SH-SY5Y (cell line): Measurements from ENCODE around the gene RWDD1.

Experiments used
- GATA2 ChIP-seq: IDR thresholded peaks from 2 replicates; pipeline ENCODE4 v1.6.1; 2011; ENCODE audit warnings: mild to moderate bottlenecking, low read depth, low read length
- GATA3 ChIP-seq: IDR thresholded peaks from 2 replicates; pipeline ENCODE4 v1.6.1; 2011; ENCODE audit warnings: low read depth, mild to moderate bottlenecking, low read length, moderate library complexity

The RWDD1 gene

GRCh38 chr6:116545651-116546050 is 25.7 kb upstream of the RWDD1 start, which contains the start of gene TRAPPC3L:
TRAPPC3L (minus strand) TSS chr6:116545684; CDS start chr6:116545514, 170 bp downstream.
- TF ChIP-seq GATA2 (no peak), GATA3 (no peak)

GRCh38 chr6:116547358-116547757 is 23.9 kb upstream of the RWDD1 start:
- no peak for TF ChIP-seq GATA2
- TF ChIP-seq GATA3: no peak

- TF ChIP-seq GATA3 (no peak), GATA2 (no peak)
These were observed 20.5 kb upstream of the RWDD1 start for GRCh38 chr6:116550796-116551195.

DNA sequence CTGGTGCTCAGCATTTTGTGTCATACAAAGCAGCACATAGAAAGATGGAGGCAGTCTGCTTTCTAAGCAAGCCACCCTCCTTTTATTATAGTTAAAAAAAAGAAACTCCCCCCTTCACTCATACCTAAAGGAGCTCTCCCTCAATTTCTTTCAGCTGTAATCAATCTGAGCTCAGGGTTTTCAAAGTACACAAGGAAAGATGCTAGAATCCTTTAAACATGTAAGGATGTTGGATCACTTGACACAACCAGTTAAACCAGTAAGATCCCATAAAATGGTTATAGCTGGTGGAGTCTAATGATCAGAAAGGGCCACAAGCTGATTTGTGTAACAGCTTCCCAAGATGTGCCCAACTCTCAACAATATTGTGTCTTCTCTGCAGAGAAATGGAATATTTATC is 17.9 kb upstream of the RWDD1 start, which contains the start of gene CALHM4:
CALHM4 (plus strand) TSS at position 301 of the 400 bp plus-strand sequence; CDS start at position 344, 43 bp downstream.
- TF ChIP-seq GATA2 (no peak), GATA3 (no peak)

DNA sequence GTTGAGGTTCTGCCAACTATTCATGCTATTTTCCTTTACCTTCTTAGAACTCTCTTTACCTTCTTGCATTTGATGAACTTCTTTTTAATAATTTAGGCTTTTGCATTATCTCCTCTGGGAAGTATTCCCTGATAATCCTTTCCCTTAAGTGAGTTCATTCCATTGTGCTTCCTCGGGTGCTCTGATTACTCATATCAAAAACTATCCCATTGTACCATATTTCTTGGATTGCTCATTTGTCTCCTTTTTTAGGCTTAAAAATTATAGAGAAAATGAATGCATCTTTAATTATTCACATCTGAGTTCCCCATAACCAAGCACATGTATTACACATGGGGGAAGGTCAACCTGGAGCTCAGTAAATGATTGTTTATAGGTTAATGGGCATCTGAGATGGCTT is 15.2 kb upstream of the RWDD1 start:
- no peak for TF ChIP-seq GATA3
- no peak for TF ChIP-seq GATA2

- TF ChIP-seq GATA2 (no peak), GATA3 (no peak)
These were observed 14.4 kb upstream of the RWDD1 start for GRCh38 chr6:116556814-116557415.

GRCh38 chr6:116557893-116558292 is 13.4 kb upstream of the RWDD1 start:
- TF ChIP-seq GATA3 (no peak), GATA2 (no peak)

GRCh38 chr6:116560130-116560529 is 11.2 kb upstream of the RWDD1 start:
- TF ChIP-seq GATA3: no peak
- no peak for TF ChIP-seq GATA2

DNA sequence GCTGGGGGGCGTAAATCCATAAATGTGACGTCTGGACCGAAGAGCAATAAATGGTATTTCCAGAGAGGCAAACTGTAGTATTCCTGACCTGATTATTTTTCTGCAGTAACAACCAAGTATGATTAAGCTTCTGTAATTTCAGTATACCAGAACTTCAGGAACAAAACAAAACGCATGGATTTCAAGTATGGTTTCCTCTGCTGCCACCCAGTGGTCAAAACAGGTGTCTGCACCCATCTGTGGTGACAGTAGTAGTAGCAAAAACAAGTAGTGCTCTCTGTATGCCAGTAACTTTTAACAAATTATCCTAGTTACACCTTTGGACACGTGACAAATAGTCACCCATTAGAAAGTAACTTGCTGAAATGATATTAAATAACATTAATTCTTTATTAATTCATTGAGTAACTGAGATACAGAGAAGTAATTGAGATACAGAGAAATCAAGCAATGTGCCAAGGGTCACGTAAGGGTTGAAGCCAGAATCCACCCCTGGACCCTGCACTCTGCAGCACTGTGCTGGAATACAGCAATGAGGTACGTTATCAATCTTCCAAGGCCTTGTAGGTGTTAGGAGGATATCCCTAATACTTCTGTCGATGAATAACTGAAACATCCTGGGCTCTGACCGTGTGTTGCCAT is 9.8 kb upstream of the RWDD1 start:
- TF ChIP-seq GATA3 (no peak), GATA2 (no peak)

DNA sequence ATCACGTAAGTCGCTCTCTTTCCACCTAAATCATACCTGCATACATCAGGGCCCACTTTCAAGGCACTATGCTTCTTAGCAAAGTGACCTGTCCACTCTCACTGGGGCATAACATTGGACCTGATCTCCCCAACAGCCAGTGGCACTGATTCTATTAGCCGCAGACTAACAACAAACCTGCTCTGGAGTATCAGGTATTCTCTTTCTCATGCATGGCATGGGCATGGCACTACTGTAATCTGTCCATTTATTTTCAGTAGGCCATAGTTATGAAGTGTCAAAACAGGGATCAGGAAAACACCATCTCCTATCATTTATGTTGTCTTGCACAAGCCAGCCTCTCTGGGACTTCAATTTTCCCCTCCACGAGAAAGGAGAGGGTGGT is 9.3 kb upstream of the RWDD1 start:
- TF ChIP-seq GATA2: no peak
- TF ChIP-seq GATA3: no peak

GRCh38 chr6:116562614-116563013 is 8.7 kb upstream of the RWDD1 start:
- TF ChIP-seq GATA3 (no peak), GATA2 (no peak)

DNA sequence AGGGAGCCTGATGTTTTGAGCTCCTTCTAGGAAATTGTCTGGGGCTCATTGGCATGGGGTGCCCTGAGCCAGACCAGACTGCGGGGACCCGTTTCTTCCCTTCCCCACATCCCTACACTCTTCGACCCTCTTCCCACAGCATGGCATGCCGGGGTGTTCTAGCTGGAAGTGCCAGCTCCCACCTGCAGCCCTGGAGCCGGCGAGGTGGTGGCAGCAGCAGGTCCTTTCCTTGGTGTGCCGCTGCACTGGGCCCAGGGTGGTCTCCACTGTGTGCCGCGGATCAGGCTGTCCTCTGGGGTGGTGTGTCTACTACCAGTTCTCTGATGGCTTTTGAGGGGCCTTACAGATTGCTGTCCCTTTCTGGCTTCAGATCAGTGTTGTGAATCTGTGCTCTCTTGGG is 7.5 kb upstream of the RWDD1 start:
- TF ChIP-seq GATA3: no peak
- TF ChIP-seq GATA2: no peak

DNA sequence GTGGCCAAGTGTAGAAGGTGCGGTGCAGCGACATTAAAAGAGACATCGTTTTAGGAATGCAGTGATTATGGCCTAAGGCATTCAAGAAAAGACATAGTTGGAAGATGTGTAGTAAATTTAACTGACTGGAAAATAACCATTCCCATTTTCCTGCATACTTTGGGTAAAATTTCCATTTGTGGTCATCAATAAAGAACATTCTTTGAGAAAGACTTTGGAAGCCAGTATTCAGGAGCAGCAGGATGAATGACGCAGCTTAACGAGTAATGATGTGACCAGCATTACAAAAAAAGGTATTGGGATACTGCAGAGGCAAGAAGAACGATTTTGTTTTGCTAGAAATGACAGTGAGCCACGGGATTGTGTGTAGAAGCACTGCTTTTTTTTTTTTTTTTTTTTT is 7.0 kb upstream of the RWDD1 start:
- TF ChIP-seq GATA2 (no peak), GATA3 (no peak)

DNA sequence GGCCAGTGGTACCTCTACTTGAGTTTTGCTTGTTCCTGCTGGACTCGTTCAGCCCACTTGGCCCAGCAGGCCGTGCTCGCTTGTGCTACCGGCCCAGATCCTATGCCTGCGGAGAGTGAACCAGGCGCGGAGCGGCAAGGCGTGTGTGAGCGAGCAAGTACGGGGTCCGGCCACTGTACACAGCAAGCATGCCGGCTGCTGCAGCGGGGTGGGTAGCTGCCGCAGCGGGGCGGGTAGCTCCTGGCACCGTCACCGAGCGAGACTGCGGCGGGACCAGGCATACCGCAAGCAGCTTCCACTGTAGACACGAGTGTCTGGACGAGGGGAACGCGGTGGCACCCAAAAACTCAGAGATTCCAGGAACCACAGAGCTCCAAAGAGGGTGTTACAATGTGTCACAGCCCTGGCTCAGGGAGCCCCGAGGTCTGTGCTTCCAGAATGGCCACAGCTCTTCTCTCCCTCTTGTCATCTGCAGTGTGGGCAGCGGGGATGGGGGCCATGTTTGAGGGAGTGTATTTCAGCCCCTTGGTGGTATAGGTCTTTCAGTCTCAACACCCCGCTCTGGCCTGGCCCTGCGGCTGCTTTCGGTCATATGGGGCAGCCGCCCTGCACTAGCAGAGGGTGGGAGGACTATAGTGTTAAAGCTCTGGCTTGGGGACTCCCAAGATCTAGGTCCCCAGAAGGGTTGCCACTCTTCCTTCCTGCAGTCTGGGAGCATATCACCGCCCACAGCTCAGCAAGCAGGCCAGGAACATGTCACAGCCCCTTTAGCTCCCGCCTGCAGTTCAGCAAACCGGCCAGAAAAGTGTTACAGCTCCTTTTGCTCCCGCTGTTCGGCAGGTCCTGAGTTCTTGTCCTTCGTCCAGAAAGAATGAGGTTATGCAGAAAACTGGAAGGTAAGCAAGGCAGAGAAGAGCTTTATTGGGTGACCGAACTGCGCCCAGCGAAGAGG is 6.1 kb upstream of the RWDD1 start:
- TF ChIP-seq GATA3: no peak
- TF ChIP-seq GATA2: no peak
